ENCODE results near the gene C11orf16. TPM values are rescaled to one million over a fixed set of nuclear protein-coding genes. Genes with fewer than 3 reads are reported as not detected.
"Not testable (repeated sequence)": the region's sequence is repeated elsewhere in the genome, so short reads cannot be mapped to it uniquely, and the experiment has no call there.

Gene C11orf16
- total RNA-seq, 1 experiment from 2014 or later = not detected

DNA sequence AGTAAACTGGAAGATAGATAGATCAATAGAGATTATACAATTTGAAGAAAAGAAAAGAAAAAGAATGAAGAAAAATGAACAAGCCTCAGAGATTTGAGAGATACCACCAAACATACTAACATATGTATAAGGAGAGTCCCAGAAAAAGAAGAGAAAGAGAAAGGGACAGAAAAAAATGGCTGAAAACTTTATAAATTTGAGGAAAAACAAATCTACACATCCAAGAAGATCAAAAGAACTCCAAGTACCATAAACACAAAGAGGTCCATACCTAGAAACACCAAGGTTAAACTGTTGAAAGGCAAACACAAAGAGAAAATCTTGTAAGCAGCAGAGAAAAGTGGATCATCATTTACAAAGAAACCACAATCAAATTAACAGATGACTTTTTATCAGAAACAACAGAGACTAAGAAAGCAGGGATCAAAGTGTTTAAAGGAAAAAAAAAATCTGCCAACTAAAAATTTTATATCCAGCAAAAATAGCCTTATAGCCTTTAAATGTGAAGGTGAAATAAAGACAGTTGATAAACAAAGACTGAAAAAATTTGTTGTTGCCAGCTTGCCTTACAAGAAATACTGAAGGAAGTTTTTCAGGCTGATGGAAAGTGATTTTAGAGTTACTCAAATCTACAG is 33.5 kb downstream of the C11orf16 start:
- Histone ChIP-seq H3K36me3 (no peaks in the 10 kb centered on the region), H3K4me1 (replicated peaks) (no peaks in the 10 kb centered on the region), H3K9me3 (replicated peaks) (no peaks in the 10 kb centered on the region), H3K4me3 (no peak overlapping the region), H3K27ac (no peak overlapping the region), H3K27me3 (replicated peaks) (no peaks in the 10 kb centered on the region)
- no peak for DNase-seq (ENCODE audit: low read depth in 1 of 2, low spot score in 2 of 2)

DNA sequence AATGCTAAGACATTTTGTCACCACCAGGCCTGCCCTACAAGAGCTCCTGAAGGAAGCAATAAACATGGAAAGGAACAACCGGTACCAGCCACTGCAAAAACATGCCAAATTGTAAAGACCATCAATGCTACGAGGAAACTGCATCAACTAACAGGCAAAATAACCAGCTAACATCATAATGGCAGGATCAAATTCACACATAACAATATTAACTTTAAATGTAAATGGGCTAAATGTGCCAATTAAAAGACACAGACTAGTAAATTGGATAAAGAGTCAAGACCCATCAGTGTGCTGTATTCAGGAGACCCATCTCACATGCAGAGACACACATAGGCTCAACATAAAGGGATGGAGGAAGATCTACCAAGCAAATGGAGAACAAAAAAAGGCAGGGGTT is 41.6 kb downstream of the C11orf16 start:
- not testable (repeated sequence) for H3K36me3 ChIP-seq; H3K4me3 ChIP-seq; H3K27ac ChIP-seq; H3K9me3 ChIP-seq (replicated peaks); H3K27me3 ChIP-seq (replicated peaks); DNase-seq (ENCODE audit: low read depth in 1 of 2, low spot score in 2 of 2); H3K4me1 ChIP-seq (replicated peaks)

DNA sequence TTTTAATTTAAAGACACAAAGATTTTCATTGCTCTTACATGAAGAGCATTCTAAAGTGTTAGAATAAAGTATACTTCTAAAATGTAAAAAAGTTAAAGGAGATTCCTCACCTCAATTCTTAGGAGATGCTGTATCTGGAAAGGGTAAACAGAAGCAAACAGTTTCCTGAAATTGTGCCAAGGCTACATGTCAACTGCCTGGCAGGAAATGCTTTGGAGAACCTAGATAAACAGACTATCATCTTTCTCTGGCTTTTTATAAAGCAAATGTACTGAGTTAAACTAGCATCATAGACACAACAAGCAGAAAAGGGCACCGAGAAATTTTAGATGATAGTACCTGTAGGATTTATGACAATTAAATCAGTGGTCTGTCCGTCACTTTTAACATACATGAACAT is 46.4 kb downstream of the C11orf16 start:
- Histone ChIP-seq H3K4me3 (no peak overlapping the region), H3K9me3 (replicated peaks) (no peaks in the 10 kb centered on the region), H3K27ac (no peak overlapping the region), H3K4me1 (replicated peaks) (no peaks in the 10 kb centered on the region), H3K36me3 (no peaks in the 10 kb centered on the region), H3K27me3 (replicated peaks) (no peaks in the 10 kb centered on the region)
- no peak for DNase-seq (ENCODE audit: low read depth in 1 of 2, low spot score in 2 of 2)

DNA sequence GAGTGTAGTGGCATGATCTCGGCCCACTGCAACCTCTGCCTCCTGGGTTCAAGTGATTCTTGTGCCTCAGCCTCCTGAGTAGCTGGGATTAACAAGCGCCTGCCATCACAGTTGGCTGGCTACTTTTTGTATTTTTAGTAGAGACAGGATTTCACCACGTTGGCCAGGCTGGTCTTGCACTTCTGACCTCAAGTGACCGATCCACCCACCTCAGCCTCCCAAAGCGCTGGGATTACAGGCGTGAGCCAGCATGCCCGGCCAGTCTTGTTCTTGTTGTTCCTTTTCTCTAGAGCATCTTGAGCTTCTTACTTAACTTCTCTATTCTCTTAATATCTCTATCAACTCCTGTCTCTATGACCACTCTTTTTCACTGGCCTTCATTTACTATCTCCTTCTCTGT is 51.2 kb downstream of the C11orf16 start:
- not testable (repeated sequence) for DNase-seq (ENCODE audit: low read depth in 1 of 2, low spot score in 2 of 2); H3K36me3 ChIP-seq; H3K27me3 ChIP-seq (replicated peaks); H3K9me3 ChIP-seq (replicated peaks); H3K4me3 ChIP-seq; H3K4me1 ChIP-seq (replicated peaks); H3K27ac ChIP-seq

DNA sequence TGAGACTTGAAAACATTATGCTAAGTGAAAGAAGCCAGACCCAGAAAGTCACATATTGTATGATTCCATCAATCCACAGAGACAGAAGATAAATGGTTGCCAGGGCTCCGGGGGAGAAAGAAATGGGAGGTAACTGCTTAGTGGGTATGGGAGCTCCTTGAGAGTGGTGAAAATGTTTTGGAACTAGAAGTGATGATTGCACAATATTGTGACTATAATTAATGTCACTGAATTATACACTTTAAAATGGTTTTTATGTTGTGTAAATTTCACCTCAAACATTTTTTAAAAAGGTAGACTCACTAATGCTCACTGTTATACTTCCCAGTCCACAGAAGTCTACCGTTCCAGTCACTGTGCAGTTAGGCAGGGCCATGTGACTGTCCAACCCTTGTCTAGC is 54.0 kb downstream of the C11orf16 start:
- Histone ChIP-seq H3K36me3 (no peaks in the 10 kb centered on the region), H3K27me3 (replicated peaks) (no peaks in the 10 kb centered on the region), H3K4me1 (replicated peaks) (no peaks in the 10 kb centered on the region), H3K27ac (no peak overlapping the region), H3K9me3 (replicated peaks) (no peaks in the 10 kb centered on the region), H3K4me3 (no peak overlapping the region)
- no peak for DNase-seq (ENCODE audit: low read depth in 1 of 2, low spot score in 2 of 2)

DNA sequence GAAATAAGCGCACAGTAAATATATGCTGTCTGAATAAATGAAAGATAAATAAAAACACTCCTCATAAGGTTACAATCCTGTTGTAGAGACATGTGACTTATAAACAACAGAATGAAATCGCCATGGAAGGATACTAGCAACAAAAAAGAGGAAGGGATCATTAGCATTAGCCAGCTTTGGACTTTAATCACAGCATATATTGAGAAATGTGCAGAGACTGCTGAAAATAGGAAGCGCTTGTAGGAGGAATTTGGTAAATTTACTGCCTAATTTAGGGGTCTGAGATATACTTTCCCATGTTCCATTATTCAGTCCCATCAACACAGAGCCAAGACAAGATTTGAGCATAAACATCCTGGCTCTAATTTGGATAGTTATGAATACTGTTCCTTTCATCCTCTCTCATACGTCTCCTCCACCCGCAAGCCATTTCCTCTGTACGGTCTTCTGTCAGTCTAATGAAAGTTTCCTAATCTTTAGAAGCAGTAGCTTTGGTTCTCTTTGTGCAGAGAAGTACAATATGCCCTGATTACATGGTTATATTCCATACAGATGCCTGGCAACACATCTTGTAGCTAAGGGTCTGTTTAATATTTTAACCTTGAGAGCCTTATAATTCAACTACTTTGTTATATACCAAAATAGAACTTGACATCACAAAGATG is 58.9 kb downstream of the C11orf16 start:
- H3K27ac ChIP-seq = no peak overlapping the region
- no peak for DNase-seq (ENCODE audit: low read depth in 1 of 2, low spot score in 2 of 2)

DNA sequence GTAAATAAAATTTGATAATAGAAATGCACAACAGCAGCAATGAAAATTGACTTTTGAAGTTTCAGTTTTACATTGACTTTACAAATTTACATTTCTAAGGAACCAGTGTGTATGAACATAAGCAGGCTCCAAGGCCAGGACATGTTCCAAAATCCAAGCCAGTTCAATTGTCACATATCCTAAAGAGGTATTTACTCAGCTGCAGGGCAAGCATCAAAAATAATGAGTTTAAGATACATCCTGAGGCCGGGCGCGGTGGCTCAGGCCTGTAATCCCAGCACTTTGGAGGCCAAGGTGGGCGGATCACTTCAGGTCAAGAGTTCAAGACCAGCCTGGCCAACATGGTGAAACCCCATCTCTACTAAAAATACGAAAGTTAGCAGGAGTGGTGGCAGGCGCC is 60.8 kb downstream of the C11orf16 start:
- Histone ChIP-seq H3K27me3 (replicated peaks) (no peaks in the 10 kb centered on the region), H3K4me1 (replicated peaks) (peaks cover 20% of the 10 kb centered on the region), H3K9me3 (replicated peaks) (no peaks in the 10 kb centered on the region), H3K36me3 (no peaks in the 10 kb centered on the region), H3K4me3 (no peak overlapping the region), H3K27ac (no peak overlapping the region)
- no peak for DNase-seq (ENCODE audit: low read depth in 1 of 2, low spot score in 2 of 2)

More for the DNA sequence above, 58.9 kb downstream of the C11orf16 start:
- peaks cover 6% of the 10 kb centered on the region; the same call in 1 of the 2 replicates for H3K4me1 ChIP-seq (replicated peaks)
- H3K4me3 ChIP-seq = no peak overlapping the region
- no peaks in the 10 kb centered on the region for H3K36me3 ChIP-seq
- H3K9me3 ChIP-seq (replicated peaks) = no peaks in the 10 kb centered on the region
- H3K27me3 ChIP-seq (replicated peaks) = no peaks in the 10 kb centered on the region

DNA sequence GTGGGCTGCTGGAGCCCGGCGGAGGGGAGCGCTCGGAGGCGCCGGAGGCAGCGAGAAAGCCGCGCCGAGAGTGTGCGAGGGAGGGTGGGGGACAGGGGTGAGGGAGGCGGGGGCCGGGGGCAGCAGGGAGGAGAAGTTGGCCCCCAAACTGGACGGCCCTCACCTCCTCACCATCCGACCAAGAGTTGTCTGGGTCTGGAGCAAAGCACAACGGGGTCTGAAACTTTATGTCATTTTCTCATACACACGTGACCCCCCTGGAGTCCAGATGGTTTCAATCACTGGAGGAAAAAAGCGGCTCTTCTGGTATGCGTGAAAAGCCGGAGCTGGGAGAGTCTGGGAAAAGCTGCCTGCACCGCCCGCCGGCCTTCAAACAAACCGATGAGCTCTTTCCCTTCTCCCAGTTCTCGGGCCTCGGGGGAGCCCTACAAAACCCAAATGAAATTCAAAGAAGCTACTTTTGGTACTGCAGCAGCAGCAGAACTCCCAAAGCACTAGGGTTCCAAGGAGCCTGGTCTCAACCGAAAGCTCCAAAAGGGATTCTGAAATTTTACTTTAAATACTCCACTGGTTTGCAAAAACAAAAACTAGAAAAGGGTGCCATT is 61.5 kb downstream of the C11orf16 start:
- DNase-seq (ENCODE audit: low read depth in 1 of 2, low spot score in 2 of 2) = peak; percentile 68 to 70
- Histone ChIP-seq H3K9me3 (replicated peaks) (no peaks in the 10 kb centered on the region), H3K27ac (peak overlapping the region; percentile 65; the same call in 1 of the 2 replicates), H3K4me1 (replicated peaks) (peaks cover 26% of the 10 kb centered on the region), H3K36me3 (no peaks in the 10 kb centered on the region), H3K27me3 (replicated peaks) (no peaks in the 10 kb centered on the region), H3K4me3 (peak overlapping the region; percentile 85)

DNA sequence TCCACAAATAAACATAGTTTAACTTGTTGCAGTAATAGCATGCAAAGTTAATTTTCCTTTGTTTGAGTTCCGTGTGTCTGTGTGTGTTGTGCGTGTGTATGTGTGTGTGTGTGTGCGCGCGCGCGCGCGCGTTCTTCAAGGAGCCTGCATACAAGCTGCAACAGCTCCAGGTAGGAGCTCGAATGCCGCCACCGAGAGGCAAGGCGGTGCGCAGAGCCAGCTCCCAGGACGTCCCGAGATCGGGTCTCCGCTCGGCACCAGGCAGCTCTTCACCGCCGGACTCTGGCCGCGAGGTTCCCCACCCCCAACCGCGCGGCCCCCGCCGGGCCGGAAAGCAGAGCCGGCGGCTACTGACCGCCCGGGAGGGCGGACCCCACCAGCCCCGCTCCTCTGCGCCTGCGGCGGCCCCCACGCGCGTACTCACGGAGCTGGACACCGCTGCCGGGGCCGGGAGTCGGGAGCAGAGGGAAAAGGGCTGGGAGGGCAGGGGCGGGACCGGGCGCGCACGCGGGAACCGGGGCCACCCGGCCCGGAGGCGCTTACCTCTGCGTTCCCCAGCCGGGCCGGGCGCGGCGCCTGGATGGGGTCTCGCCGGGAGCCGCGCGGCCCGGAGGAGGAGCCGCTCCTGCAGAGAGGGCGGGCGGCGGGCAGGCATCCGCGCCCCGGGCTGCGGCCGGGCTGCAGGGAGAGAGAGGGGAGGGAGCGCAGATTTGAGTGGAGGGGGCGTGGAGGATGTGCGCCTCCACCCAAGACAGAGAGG is 62.2 kb downstream of the C11orf16 start:
- Histone ChIP-seq H3K27me3 (replicated peaks) (no peaks in the 10 kb centered on the region), H3K4me3 (peak overlapping the region; percentile 85), H3K27ac (peak overlapping the region; percentile 65), H3K9me3 (replicated peaks) (no peaks in the 10 kb centered on the region), H3K36me3 (no peaks in the 10 kb centered on the region), H3K4me1 (replicated peaks) (peaks cover 26% of the 10 kb centered on the region)
- peak; percentile 43 to 47 for DNase-seq (ENCODE audit: low read depth in 1 of 2, low spot score in 2 of 2)

Other genes with a start within 250 kb of the C11orf16 start
- 24.8 and 37.9 TPM in 2 replicates for gene AKIP1, start 21.8 kb downstream of the C11orf16 start, total RNA-seq (2014; rRNA removed; shearing (Covaris generic))
- gene ASCL3, start 10.1 kb upstream of the C11orf16 start, total RNA-seq (2014; rRNA removed; shearing (Covaris generic)) = not detected in 2 replicates
- 25.6 and 27.3 TPM in 2 replicates for gene TMEM9B, start 31.5 kb upstream of the C11orf16 start, total RNA-seq (2014; rRNA removed; shearing (Covaris generic))
- 20.7 and 29.1 TPM in 2 replicates for gene NRIP3, start 71.1 kb upstream of the C11orf16 start, total RNA-seq (2014; rRNA removed; shearing (Covaris generic))
- gene SCUBE2, start 158.7 kb upstream of the C11orf16 start, total RNA-seq (2014; rRNA removed; shearing (Covaris generic)) = not detected in 2 replicates

All from SJSA1 (cell line).